ENCODE results near the gene SHC3.

The SHC3 gene

GRCh38 chr9:89024727-89025126 is 153.9 kb downstream of the SHC3 start:
- no peak overlapping the region for H3K4me3 ChIP-seq (replicated peaks; ENCODE audit: low read depth, low read length)
- no peak for TF ChIP-seq CTCF (IDR thresholded peaks at IDR 0.05; ENCODE audit: low read length, missing control alignments)
- no peak for DNase-seq (ENCODE audit: low read depth)

- DNase-seq (ENCODE audit: low read depth) = no peak
- TF ChIP-seq CTCF (IDR thresholded peaks at IDR 0.05; ENCODE audit: low read length, missing control alignments) = no peak
These were observed 154.9 kb downstream of the SHC3 start for GRCh38 chr9:89023740-89024139.

GRCh38 chr9:89022902-89023301 is 155.7 kb downstream of the SHC3 start:
- peak; percentile 69 for DNase-seq (ENCODE audit: low read depth)
- no peak overlapping the region for H3K4me3 ChIP-seq (replicated peaks; ENCODE audit: low read depth, low read length)

More at GRCh38 chr9:89023740-89024139, 154.9 kb downstream of the SHC3 start:
- no peak overlapping the region for H3K4me3 ChIP-seq (replicated peaks; ENCODE audit: low read depth, low read length)

GRCh38 chr9:89022001-89022759 is 156.4 kb downstream of the SHC3 start:
- no peak overlapping the region for H3K4me3 ChIP-seq (replicated peaks; ENCODE audit: low read depth, low read length)
- DNase-seq (ENCODE audit: low read depth) = peak; percentile 76
- TF ChIP-seq CTCF (IDR thresholded peaks at IDR 0.05; ENCODE audit: low read length, missing control alignments) = no peak

More at GRCh38 chr9:89022902-89023301, 155.7 kb downstream of the SHC3 start:
- TF ChIP-seq CTCF (IDR thresholded peaks at IDR 0.05; ENCODE audit: low read length, missing control alignments) = no peak

- DNase-seq (ENCODE audit: low read depth) = peak; percentile 87
- no peak overlapping the region for H3K4me3 ChIP-seq (replicated peaks; ENCODE audit: low read depth, low read length)
- no peak for TF ChIP-seq CTCF (IDR thresholded peaks at IDR 0.05; ENCODE audit: low read length, missing control alignments)
These were observed 157.3 kb downstream of the SHC3 start for GRCh38 chr9:89021154-89021803.

GRCh38 chr9:89020754-89021153 is 157.9 kb downstream of the SHC3 start:
- TF ChIP-seq CTCF (IDR thresholded peaks at IDR 0.05; ENCODE audit: low read length, missing control alignments) = no peak
- DNase-seq (ENCODE audit: low read depth) = no peak
- H3K4me3 ChIP-seq (replicated peaks; ENCODE audit: low read depth, low read length) = no peak overlapping the region
